ENCODE results near the gene IFNAR2. TPM values are rescaled to one million over a fixed set of nuclear protein-coding genes. Genes with fewer than 3 reads are reported as not detected.
A peak's percentile ranks its signal among the peaks of the same experiment; 100 is the strongest.

Gene IFNAR2
- total RNA-seq (2014; rRNA removed; shearing (Covaris generic)) = 22.1 and 24.8 TPM in 2 replicates
- total RNA-seq (2022) = 93.5 and 114 TPM in 2 replicates
- percentile 94 among the genes with signal in this experiment for Bru-seq, nascent RNA
- percentile 96 among the genes with signal in this experiment for BruChase-seq, experiment 1, labeled RNA remaining after a 6-hour chase
- BruChase-seq, experiment 2, labeled RNA remaining after a 2-hour chase = percentile 98 among the genes with signal in this experiment
- long read RNA-seq, full-length matches to known transcripts = 58 of 77 reads
- long read RNA-seq, partial matches to known transcripts = 9 of 77 reads
- long read RNA-seq, other reads (novel, unspliced or antisense) = 10 of 77 reads

DNA sequence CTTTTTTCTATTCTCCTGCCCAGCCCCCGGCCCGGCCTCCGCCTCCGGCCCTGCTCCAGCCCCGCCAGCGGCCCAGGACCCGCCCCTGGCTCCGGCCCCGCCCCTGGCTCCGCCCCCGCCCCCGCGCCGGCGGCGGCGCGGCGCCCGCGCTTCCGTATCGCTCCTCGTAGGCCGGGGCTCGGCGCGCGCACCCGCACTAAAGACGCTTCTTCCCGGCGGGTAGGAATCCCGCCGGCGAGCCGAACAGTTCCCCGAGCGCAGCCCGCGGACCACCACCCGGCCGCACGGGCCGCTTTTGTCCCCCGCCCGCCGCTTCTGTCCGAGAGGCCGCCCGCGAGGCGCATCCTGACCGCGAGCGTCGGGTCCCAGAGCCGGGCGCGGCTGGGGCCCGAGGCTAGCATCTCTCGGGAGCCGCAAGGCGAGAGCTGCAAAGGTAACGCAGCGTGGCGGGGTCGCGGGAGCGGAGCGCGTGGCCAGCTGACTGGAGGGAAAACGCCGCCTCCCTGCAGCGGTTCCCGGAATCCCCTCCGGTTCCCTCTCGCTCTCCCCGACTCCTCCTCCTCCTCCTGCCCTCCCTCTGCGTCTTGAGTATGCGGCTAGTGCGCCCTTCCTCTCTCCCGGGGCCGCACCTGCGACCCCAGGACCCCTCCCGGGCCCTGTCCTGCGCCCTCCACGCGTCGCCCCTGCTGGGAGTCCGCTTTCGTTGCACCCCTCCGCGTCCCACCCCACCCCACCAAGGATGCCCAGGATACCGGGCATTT, at the start of gene IFNAR2:
Gene IFNAR2 (plus strand): TSS at position 155 of the 761 bp plus-strand sequence. CDS start 11,985 bp downstream, outside the sequence.
- peaks cover 57% of the 10 kb centered on the region for H3K79me2 ChIP-seq (ENCODE audit: insufficient read depth, low read depth, low read length)
- no peaks in the 10 kb centered on the region for H3K9me2 ChIP-seq (ENCODE audit: insufficient read depth, low read length)
- peak; percentile 75 for DNase-seq (ENCODE audit: low spot score)
- peak within 1 kb of the TSS; percentile 83; the same call in 1 of the 2 replicates for H2AFZ ChIP-seq (ENCODE audit: low read length)
- no peaks in the 10 kb centered on the region for H3K9me3 ChIP-seq (ENCODE audit: low read length)
- ChIA-PET CTCF (ENCODE audit: unreplicated experiment) (no interaction called here), POLR2A (interaction anchor here (0.6 to 1.1 kb wide), 3 partner anchors 9 to 45 kb away, joined by 3 to 11 read pairs (median 3); no protein-coding TSS in a partner anchor)
- H3K4me3 ChIP-seq (ENCODE audit: low read depth, low read length, poor library complexity, severe bottlenecking) = peak within 1 kb of the TSS; percentile 86
- TF ChIP-seq EZH2phosphoT487 (IDR thresholded peaks at IDR 0.05; ENCODE audit: borderline replicate concordance, low read depth, low read length) = no peak
- TF ChIP-seq, protein P1, sequence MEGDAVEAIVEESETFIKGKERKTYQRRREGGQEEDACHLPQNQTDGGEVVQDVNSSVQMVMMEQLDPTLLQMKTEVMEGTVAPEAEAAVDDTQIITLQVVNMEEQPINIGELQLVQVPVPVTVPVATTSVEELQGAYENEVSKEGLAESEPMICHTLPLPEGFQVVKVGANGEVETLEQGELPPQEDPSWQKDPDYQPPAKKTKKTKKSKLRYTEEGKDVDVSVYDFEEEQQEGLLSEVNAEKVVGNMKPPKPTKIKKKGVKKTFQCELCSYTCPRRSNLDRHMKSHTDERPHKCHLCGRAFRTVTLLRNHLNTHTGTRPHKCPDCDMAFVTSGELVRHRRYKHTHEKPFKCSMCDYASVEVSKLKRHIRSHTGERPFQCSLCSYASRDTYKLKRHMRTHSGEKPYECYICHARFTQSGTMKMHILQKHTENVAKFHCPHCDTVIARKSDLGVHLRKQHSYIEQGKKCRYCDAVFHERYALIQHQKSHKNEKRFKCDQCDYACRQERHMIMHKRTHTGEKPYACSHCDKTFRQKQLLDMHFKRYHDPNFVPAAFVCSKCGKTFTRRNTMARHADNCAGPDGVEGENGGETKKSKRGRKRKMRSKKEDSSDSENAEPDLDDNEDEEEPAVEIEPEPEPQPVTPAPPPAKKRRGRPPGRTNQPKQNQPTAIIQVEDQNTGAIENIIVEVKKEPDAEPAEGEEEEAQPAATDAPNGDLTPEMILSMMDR (conservative IDR thresholded peaks at IDR 0.05; ENCODE audit: low read length) = no peak
- peaks cover 46% of the 10 kb centered on the region for H3K4me1 ChIP-seq (ENCODE audit: insufficient read depth, low read length, poor library complexity, severe bottlenecking)
- peaks cover 10% of the 10 kb centered on the region; the same call in 1 of the 2 replicates for H4K20me1 ChIP-seq (ENCODE audit: insufficient read depth, low read length)
- intact Hi-C loops (cut with micrococcal nuclease; ENCODE audit: unreplicated experiment) = loop anchor here (2.0 to 5.0 kb wide), 3 partner anchors 25 to 67 kb away; partner anchors contain the start of gene IL10RB
- BruUV-seq (replicated peaks) = no TSS peak
- peak within 1 kb of the TSS; percentile 85 for H3K4me2 ChIP-seq (ENCODE audit: low read length)
- peak within 1 kb of the TSS; percentile 76 for H3K27ac ChIP-seq (ENCODE audit: low read depth, low read length, poor library complexity, severe bottlenecking)
- peaks cover 44% of the 10 kb centered on the region for H3K36me3 ChIP-seq (ENCODE audit: insufficient read depth, low read length)

- TF ChIP-seq, protein P1 (conservative IDR thresholded peaks at IDR 0.05; ENCODE audit: low read length) = no peak
- TF ChIP-seq EZH2phosphoT487 (IDR thresholded peaks at IDR 0.05; ENCODE audit: borderline replicate concordance, low read depth, low read length) = no peak
- H3K36me3 ChIP-seq (ENCODE audit: insufficient read depth, low read length) = no peaks in the 10 kb centered on the region
- no peak overlapping the region for H3K27ac ChIP-seq (ENCODE audit: low read depth, low read length, poor library complexity, severe bottlenecking)
- H3K9me2 ChIP-seq (ENCODE audit: insufficient read depth, low read length) = no peaks in the 10 kb centered on the region
- H3K79me2 ChIP-seq (ENCODE audit: insufficient read depth, low read depth, low read length) = no peaks in the 10 kb centered on the region
- intact Hi-C loops (cut with micrococcal nuclease; ENCODE audit: unreplicated experiment) = no loop called here
- H3K4me2 ChIP-seq (ENCODE audit: low read length) = peak overlapping the region; percentile 13; the same call in 1 of the 2 replicates
- H2AFZ ChIP-seq (ENCODE audit: low read length) = peak overlapping the region; percentile 21; the same call in 1 of the 2 replicates
- H3K4me1 ChIP-seq (ENCODE audit: insufficient read depth, low read length, poor library complexity, severe bottlenecking) = peaks cover 14% of the 10 kb centered on the region
- H4K20me1 ChIP-seq (ENCODE audit: insufficient read depth, low read length) = no peaks in the 10 kb centered on the region
- ChIA-PET CTCF (ENCODE audit: unreplicated experiment) (no interaction called here), POLR2A (interaction anchor here (0.6 kb wide), 1 partner anchor 452 kb away, joined by 6 read pairs; no protein-coding TSS in a partner anchor)
- no peaks in the 10 kb centered on the region for H3K9me3 ChIP-seq (ENCODE audit: low read length)
- no peak overlapping the region for H3K4me3 ChIP-seq (ENCODE audit: low read depth, low read length, poor library complexity, severe bottlenecking)
- DNase-seq (ENCODE audit: low spot score) = no peak
- BruUV-seq (replicated peaks) = no TSS peak
Observed at GRCh38 chr21:33185852-33186251, 43.9 kb upstream of the IFNAR2 start.

Data from OCI-LY7 (cell line).